HEK293 (cell line): ENCODE results near the gene ENDOU.

Source experiments
- ZNF660 ChIP-seq: fragments of 450-650 bp; IDR thresholded peaks from 2 replicates; pipeline ENCODE4 v1.5.1; 2018; ENCODE audit warnings: missing biosample characterization, mild to moderate bottlenecking, missing genetic modification characterization
- TF ChIP-seq, protein P1 (sequence below): fragments of 450-650 bp; formaldehyde crosslinking; IDR thresholded peaks from 2 replicates; pipeline ENCODE4 v1.5.1; 2016; ENCODE audit warnings: missing biosample characterization, missing genetic modification characterization

DNA sequence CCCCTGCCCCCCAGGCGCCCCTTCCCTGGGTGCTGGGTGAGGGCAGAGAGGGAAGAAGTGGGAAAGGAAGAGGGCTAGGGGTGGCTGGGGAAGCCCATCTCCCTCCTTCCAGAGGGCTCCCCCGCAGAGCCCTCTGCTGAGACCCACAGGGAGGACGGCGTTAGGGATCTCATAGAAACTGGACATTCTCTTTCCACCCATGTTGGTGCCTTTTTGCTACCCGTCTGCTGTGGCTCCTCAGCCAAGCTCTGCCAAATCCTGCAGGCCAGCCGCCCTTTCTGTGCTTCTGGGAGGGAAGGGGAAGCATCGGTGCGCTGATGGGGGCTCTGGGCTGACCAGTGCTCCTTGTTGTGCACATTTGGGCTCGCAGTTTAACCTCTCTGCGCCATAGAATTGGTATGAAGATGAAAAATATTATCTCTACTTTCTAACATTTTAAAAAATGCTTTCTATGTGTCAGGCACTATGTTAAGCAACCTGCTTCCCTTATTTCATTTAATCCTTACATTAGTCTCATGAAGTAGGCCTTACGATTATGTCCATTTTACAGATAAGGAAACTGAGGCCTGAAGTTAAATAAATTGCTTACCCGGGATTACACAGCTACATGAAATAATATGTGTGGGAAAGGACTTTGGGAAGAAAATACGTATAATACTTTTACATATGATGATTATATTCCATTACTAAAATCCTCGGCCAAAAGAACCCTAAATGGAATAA, 48.7 kb upstream of the ENDOU start:
- TF ChIP-seq, protein P1, sequence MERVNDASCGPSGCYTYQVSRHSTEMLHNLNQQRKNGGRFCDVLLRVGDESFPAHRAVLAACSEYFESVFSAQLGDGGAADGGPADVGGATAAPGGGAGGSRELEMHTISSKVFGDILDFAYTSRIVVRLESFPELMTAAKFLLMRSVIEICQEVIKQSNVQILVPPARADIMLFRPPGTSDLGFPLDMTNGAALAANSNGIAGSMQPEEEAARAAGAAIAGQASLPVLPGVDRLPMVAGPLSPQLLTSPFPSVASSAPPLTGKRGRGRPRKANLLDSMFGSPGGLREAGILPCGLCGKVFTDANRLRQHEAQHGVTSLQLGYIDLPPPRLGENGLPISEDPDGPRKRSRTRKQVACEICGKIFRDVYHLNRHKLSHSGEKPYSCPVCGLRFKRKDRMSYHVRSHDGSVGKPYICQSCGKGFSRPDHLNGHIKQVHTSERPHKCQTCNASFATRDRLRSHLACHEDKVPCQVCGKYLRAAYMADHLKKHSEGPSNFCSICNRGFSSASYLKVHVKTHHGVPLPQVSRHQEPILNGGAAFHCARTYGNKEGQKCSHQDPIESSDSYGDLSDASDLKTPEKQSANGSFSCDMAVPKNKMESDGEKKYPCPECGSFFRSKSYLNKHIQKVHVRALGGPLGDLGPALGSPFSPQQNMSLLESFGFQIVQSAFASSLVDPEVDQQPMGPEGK (tag by site-specific recombination), result no peak; the same call in 1 of the 2 replicates
- no peak for TF ChIP-seq ZNF660 (tag by site-specific recombination)
